SK-N-SH treated with all-trans-retinoic acid at 6 μM for 48 hours (cell line): ENCODE measurements around the gene PRR18.

Source experiments
- ATAC-seq: fragments of 200-7000 bp; cut with Tn5 transposase; 3 replicates; pipeline ENCODE4 v1.9.1; 2020; ENCODE audit warnings: mild to moderate bottlenecking, moderate library complexity
- ARNTL ChIP-seq: fragments of 450-650 bp; formaldehyde crosslinking; IDR thresholded peaks from 2 replicates; pipeline ENCODE4 v1.5.0; 2020; ENCODE audit warnings: low read depth, mild to moderate bottlenecking, moderate library complexity, borderline replicate concordance
- CSDC2 ChIP-seq: fragments of 250-450 bp; sonication (Bioruptor Pico); IDR thresholded peaks from 2 replicates; pipeline ENCODE4 v1.5.0; 2020; ENCODE audit warnings: mild to moderate bottlenecking, moderate library complexity
- ISL1 ChIP-seq: fragments of 250-450 bp; sonication (Bioruptor Pico); IDR thresholded peaks from 2 replicates; pipeline ENCODE4 v2.1.2; 2022; ENCODE audit warnings: mild to moderate bottlenecking, moderate library complexity
- OSR1 ChIP-seq: fragments of 250-450 bp; sonication (Bioruptor Pico); IDR thresholded peaks from 2 replicates; pipeline ENCODE4 v1.8.0; 2022; ENCODE audit warnings: moderate library complexity, mild to moderate bottlenecking, inconsistent platforms
- POU6F1 ChIP-seq: fragments of 250-450 bp; sonication (Bioruptor Pico); IDR thresholded peaks from 2 replicates; pipeline ENCODE4 v1.8.0; 2021; ENCODE audit warnings: low read depth, mild to moderate bottlenecking, moderate library complexity, borderline replicate concordance
- TOX ChIP-seq: fragments of 250-450 bp; sonication (Bioruptor Pico); IDR thresholded peaks from 2 replicates; pipeline ENCODE4 v1.8.0; 2021; ENCODE audit warnings: mild to moderate bottlenecking, moderate library complexity, borderline replicate concordance
- ZFP3 ChIP-seq: fragments of 250-450 bp; sonication (Bioruptor Pico); IDR thresholded peaks from 2 replicates; pipeline ENCODE4 v1.5.0; 2020; ENCODE audit warnings: mild to moderate bottlenecking, moderate library complexity
- ZNF8 ChIP-seq: fragments of 450-650 bp; formaldehyde crosslinking; IDR thresholded peaks from 2 replicates; pipeline ENCODE4 v1.5.0; 2020; ENCODE audit warnings: mild to moderate bottlenecking, moderate library complexity

Gene PRR18

GRCh38 chr6:166257911-166258318 lies 50.3 kb downstream of the PRR18 start:
- ATAC-seq: no peak
- TF ChIP-seq ZNF8 (CRISPR knock-in tag) (no peak), POU6F1 (CRISPR knock-in tag) (no peak), OSR1 (CRISPR knock-in tag) (no peak), ISL1 (no peak), ZFP3 (CRISPR knock-in tag) (no peak), CSDC2 (CRISPR knock-in tag) (no peak), TOX (CRISPR knock-in tag) (no peak), ARNTL (CRISPR knock-in tag) (no peak)
- TF ChIP-seq, all 23 proteins: peak for 0
